Measurements from ENCODE around the gene DNAJC17. TPM values are rescaled to one million over a fixed set of nuclear protein-coding genes. Genes with fewer than 3 reads are reported as not detected.

Gene DNAJC17
- total RNA-seq, 1 experiment from 2014 or later, result 39.3 TPM

- ATAC-seq (no peak), DNase-seq (ENCODE audit: low read depth, low spot score) (no peak)
- POLR2A ChIA-PET, result interaction anchor here (0.7 kb wide), 1 partner anchor 11 kb away, joined by 5 read pairs; no protein-coding TSS in a partner anchor
- TF ChIP-seq REST (IDR thresholded peaks at IDR 0.05; ENCODE audit: insufficient read depth in 1 of 2, low read depth in 2 of 2, low read length in 1 of 2) (no peak), TCF7L2 (IDR thresholded peaks at IDR 0.05; ENCODE audit: low read depth, low read length) (no peak), SIN3A (IDR thresholded peaks at IDR 0.05; ENCODE audit: borderline replicate concordance, insufficient read depth, low read depth, low read length) (no peak), CTCF (IDR thresholded peaks at IDR 0.05) (no peak), POLR2AphosphoS5 (IDR thresholded peaks at IDR 0.05; ENCODE audit: low read depth, low read length) (no peak)
- in situ Hi-C loops (cut with HindIII; ENCODE audit: low pct_unique_long_range_greater_than_20kb, low sequenced_read_pairs), result no loop called here
- no peak overlapping the region for H3K27ac ChIP-seq (ENCODE audit: low read length)
- BruUV-seq (replicated peaks), result no TSS peak
- no peaks in the 10 kb centered on the region for H3K9me3 ChIP-seq (ENCODE audit: control insufficient read depth, insufficient read depth, low read depth, low read length)
- no peaks in the 10 kb centered on the region for H3K36me3 ChIP-seq (ENCODE audit: control insufficient read depth, insufficient read depth, low read length)
- CTCF ChIA-PET, result interaction anchor here (0.7 kb wide), 1 partner anchor 225 kb away, joined by 7 read pairs; no protein-coding TSS in a partner anchor
- no peaks in the 10 kb centered on the region for H3K27me3 ChIP-seq (ENCODE audit: control insufficient read depth, insufficient read depth, low read length)
- H3K4me3 ChIP-seq (ENCODE audit: low read depth in 2 of 2, low read length in 2 of 2), result no peak overlapping the region
- intact Hi-C loops (cut with micrococcal nuclease; ENCODE audit: unreplicated experiment), result no loop called here
- H3K4me1 ChIP-seq (ENCODE audit: control insufficient read depth, insufficient read depth, low read length), result no peaks in the 10 kb centered on the region
These were observed 63.8 kb downstream of the DNAJC17 start for GRCh38 chr15:40743485-40743901.

- Histone ChIP-seq H3K27ac (ENCODE audit: low read length) (no peak overlapping the region), H3K4me1 (ENCODE audit: control insufficient read depth, insufficient read depth, low read length) (no peaks in the 10 kb centered on the region), H3K9me3 (ENCODE audit: control insufficient read depth, insufficient read depth, low read depth, low read length) (no peaks in the 10 kb centered on the region), H3K4me3 (ENCODE audit: low read depth in 2 of 2, low read length in 2 of 2) (no peak overlapping the region), H3K27me3 (ENCODE audit: control insufficient read depth, insufficient read depth, low read length) (no peaks in the 10 kb centered on the region), H3K36me3 (ENCODE audit: control insufficient read depth, insufficient read depth, low read length) (peaks cover 9% of the 10 kb centered on the region; the same call in 1 of the 2 replicates)
- intact Hi-C loops (cut with micrococcal nuclease; ENCODE audit: unreplicated experiment) (no loop called here), in situ Hi-C loops (cut with HindIII; ENCODE audit: low pct_unique_long_range_greater_than_20kb, low sequenced_read_pairs) (no loop called here)
- DNase-seq (ENCODE audit: low read depth, low spot score) (no peak), ATAC-seq (0 out of 2 replicates have a peak, but pooled peaks have one; percentile 31)
- ChIA-PET POLR2A (no interaction called here), CTCF (interaction anchor here (0.6 to 0.7 kb wide), 3 partner anchors 138 to 188 kb away, joined by 3 to 7 read pairs (median 3); no protein-coding TSS in a partner anchor)
- TF ChIP-seq POLR2AphosphoS5 (IDR thresholded peaks at IDR 0.05; ENCODE audit: low read depth, low read length), result no peak
- TF ChIP-seq CTCF (IDR thresholded peaks at IDR 0.05), result no peak; the same call in 1 of the 2 replicates
- TF ChIP-seq REST (IDR thresholded peaks at IDR 0.05; ENCODE audit: insufficient read depth in 1 of 2, low read depth in 2 of 2, low read length in 1 of 2), result no peak
- TF ChIP-seq TCF7L2 (IDR thresholded peaks at IDR 0.05; ENCODE audit: low read depth, low read length), result no peak
- no peak for TF ChIP-seq SIN3A (IDR thresholded peaks at IDR 0.05; ENCODE audit: borderline replicate concordance, insufficient read depth, low read depth, low read length)
- no TSS peak for BruUV-seq (replicated peaks)
These were observed 67.4 kb downstream of the DNAJC17 start for GRCh38 chr15:40739854-40740253.
